Fibroblast of villous mesenchyme (primary cell): Measurements from ENCODE around the gene PCK1. TPM values are rescaled to one million over a fixed set of nuclear protein-coding genes. Genes with fewer than 3 reads are reported as not detected.

Experiments used
- DNase-seq: peaks from one replicate; pipeline ENCODE4 v3.0.0-alpha.2; 2010; ENCODE audit warnings: low read depth
- H3K4me3 ChIP-seq: 2 replicates; pipeline ENCODE4 v1.5.1; 2011; ENCODE audit warnings: low read depth, mild to moderate bottlenecking, low read length
- total RNA-seq: library from RNA; depleted of rRNA; stranded (reverse); fragments of >200 nt; gene quantifications from 2 replicates; pipeline ENCODE4 v1.2.3, GENCODE V29; 2012
- TF ChIP-seq, protein P1 (sequence below): IDR thresholded peaks from 2 replicates; pipeline ENCODE4 v1.5.1; 2012; ENCODE audit warnings: low read depth, mild to moderate bottlenecking, low read length; ENCODE audit not compliant: insufficient read depth

PCK1 gene
- total RNA-seq, 1 donor: not detected

DNA sequence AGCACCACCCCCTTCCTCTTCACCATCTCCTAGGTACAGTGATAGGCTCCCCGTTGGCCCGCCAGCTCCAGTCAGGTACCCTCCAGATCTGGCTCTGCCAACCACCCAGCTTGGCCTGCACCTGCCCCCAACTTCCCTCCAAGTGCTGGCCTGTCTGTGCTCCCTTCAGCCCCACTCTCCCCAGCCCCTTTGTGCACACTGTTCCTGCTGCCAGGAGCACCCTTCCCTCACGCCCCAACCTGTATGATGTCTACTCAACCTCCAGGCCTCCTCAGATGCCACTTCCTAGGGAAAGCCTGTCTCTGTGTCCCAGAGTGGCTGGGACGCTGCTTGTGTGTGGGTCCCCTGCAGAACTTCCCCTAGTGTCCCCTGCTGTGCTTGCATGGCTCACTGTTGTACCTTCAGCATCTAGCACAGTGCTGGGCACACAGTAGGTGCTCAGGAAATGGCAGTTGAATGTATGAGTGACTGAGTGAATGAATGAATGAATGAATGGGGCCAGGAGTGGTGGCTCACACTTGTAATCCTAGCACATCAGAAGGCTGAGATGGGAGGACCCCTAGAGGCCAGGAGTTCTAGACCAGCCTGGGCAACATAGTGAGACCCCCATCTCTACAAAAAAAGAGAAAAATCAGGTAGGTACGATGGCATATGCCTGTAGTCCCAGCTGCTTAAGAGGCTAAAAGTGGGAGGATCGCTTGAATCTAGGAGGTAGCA is 56.3 kb downstream of the PCK1 start:
- H3K4me3 ChIP-seq: no peak overlapping the region
- TF ChIP-seq, protein P1, sequence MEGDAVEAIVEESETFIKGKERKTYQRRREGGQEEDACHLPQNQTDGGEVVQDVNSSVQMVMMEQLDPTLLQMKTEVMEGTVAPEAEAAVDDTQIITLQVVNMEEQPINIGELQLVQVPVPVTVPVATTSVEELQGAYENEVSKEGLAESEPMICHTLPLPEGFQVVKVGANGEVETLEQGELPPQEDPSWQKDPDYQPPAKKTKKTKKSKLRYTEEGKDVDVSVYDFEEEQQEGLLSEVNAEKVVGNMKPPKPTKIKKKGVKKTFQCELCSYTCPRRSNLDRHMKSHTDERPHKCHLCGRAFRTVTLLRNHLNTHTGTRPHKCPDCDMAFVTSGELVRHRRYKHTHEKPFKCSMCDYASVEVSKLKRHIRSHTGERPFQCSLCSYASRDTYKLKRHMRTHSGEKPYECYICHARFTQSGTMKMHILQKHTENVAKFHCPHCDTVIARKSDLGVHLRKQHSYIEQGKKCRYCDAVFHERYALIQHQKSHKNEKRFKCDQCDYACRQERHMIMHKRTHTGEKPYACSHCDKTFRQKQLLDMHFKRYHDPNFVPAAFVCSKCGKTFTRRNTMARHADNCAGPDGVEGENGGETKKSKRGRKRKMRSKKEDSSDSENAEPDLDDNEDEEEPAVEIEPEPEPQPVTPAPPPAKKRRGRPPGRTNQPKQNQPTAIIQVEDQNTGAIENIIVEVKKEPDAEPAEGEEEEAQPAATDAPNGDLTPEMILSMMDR: no peak
- DNase-seq: no peak

Other genes with a start within 250 kb of the PCK1 start
- not detected in 2 replicates for gene SPO11, start 231.3 kb upstream of the PCK1 start, total RNA-seq
- 26.7 and 28.5 TPM in 2 replicates for gene RAE1, start 209.9 kb upstream of the PCK1 start, total RNA-seq
- gene RBM38, start 169.7 kb upstream of the PCK1 start, total RNA-seq: 5.2 and 8.2 TPM in 2 replicates
- not detected in 2 replicates for gene CTCFL, start 36.0 kb upstream of the PCK1 start, total RNA-seq
- not detected in 2 replicates for gene ZBP1, start 59.3 kb downstream of the PCK1 start, total RNA-seq
- 0.86 and 2.9 TPM in 2 replicates for gene PMEPA1, start 148.9 kb downstream of the PCK1 start, total RNA-seq